ENCODE measurements around the gene NACC1.

- TF ChIP-seq CTCF (conservative IDR thresholded peaks at IDR 0.05; ENCODE audit: low read depth in 2 of 2) (no peak), EZH2 (IDR thresholded peaks at IDR 0.05; ENCODE audit: low read depth, unreplicated experiment) (no peak), POLR2AphosphoS5 (IDR thresholded peaks at IDR 0.05; ENCODE audit: low read depth) (peak; percentile 90), EZH2phosphoT487 (IDR thresholded peaks at IDR 0.05; ENCODE audit: unreplicated experiment) (no peak)
- TF ChIP-seq, protein P1, sequence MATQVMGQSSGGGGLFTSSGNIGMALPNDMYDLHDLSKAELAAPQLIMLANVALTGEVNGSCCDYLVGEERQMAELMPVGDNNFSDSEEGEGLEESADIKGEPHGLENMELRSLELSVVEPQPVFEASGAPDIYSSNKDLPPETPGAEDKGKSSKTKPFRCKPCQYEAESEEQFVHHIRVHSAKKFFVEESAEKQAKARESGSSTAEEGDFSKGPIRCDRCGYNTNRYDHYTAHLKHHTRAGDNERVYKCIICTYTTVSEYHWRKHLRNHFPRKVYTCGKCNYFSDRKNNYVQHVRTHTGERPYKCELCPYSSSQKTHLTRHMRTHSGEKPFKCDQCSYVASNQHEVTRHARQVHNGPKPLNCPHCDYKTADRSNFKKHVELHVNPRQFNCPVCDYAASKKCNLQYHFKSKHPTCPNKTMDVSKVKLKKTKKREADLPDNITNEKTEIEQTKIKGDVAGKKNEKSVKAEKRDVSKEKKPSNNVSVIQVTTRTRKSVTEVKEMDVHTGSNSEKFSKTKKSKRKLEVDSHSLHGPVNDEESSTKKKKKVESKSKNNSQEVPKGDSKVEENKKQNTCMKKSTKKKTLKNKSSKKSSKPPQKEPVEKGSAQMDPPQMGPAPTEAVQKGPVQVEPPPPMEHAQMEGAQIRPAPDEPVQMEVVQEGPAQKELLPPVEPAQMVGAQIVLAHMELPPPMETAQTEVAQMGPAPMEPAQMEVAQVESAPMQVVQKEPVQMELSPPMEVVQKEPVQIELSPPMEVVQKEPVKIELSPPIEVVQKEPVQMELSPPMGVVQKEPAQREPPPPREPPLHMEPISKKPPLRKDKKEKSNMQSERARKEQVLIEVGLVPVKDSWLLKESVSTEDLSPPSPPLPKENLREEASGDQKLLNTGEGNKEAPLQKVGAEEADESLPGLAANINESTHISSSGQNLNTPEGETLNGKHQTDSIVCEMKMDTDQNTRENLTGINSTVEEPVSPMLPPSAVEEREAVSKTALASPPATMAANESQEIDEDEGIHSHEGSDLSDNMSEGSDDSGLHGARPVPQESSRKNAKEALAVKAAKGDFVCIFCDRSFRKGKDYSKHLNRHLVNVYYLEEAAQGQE (IDR thresholded peaks at IDR 0.05; ENCODE audit: unreplicated experiment), result no peak
Observed at GRCh38 chr19:13162724-13163608, 44.9 kb downstream of the NACC1 start.

All from GM23338 (cell line).